Osteoblast (primary cell): ENCODE measurements around the gene RUNX2. TPM values are rescaled to one million over a fixed set of nuclear protein-coding genes. Genes with fewer than 3 reads are reported as not detected.

Source experiments
- DNase-seq: peaks from one replicate; pipeline ENCODE4 v3.0.0; 2011; ENCODE audit warnings: low spot score, mixed read lengths; ENCODE audit not compliant: insufficient read length; ENCODE audit errors: missing footprints
- H2AFZ ChIP-seq: 2 replicates; pipeline ENCODE4 v1.6.0; 2011; ENCODE audit warnings: mild to moderate bottlenecking, low read length
- H3K27ac ChIP-seq: 2 replicates; pipeline ENCODE4 v1.5.1; 2011; ENCODE audit warnings: mild to moderate bottlenecking, low read depth, low read length, moderate library complexity
- H3K27me3 ChIP-seq: 2 replicates; pipeline ENCODE4 v1.6.0; 2012; ENCODE audit warnings: mild to moderate bottlenecking, control low read depth, inconsistent platforms, low read length, moderate library complexity; ENCODE audit not compliant: insufficient read depth
- H3K36me3 ChIP-seq: 2 replicates; pipeline ENCODE4 v1.5.1; 2011; ENCODE audit warnings: mild to moderate bottlenecking, low read length, control low read depth, moderate library complexity; ENCODE audit not compliant: insufficient read depth
- H3K4me1 ChIP-seq: 2 replicates; pipeline ENCODE4 v1.5.1; 2011; ENCODE audit warnings: mild to moderate bottlenecking, low read length, control low read depth, moderate library complexity; ENCODE audit not compliant: insufficient read depth
- H3K4me2 ChIP-seq: 2 replicates; pipeline ENCODE4 v1.6.0; 2011; ENCODE audit warnings: mild to moderate bottlenecking, low read length; ENCODE audit not compliant: insufficient read depth
- H3K4me3 ChIP-seq: fragments of 200-600 bp; sonication (generic); 3 replicates; pipeline ENCODE4 v1.5.1; 2012; ENCODE audit warnings: mild to moderate bottlenecking, low read length, inconsistent platforms; ENCODE audit not compliant: insufficient read depth
- H3K79me2 ChIP-seq: 2 replicates; pipeline ENCODE4 v1.6.0; 2012; ENCODE audit warnings: mild to moderate bottlenecking, low read length, control low read depth, inconsistent platforms; ENCODE audit not compliant: insufficient read depth
- H3K9me3 ChIP-seq: 2 replicates; pipeline ENCODE4 v1.5.1; 2011; ENCODE audit warnings: low read depth, low read length, control low read depth
- H4K20me1 ChIP-seq: 2 replicates; pipeline ENCODE4 v1.6.0; 2012; ENCODE audit warnings: mild to moderate bottlenecking, low read length, control low read depth; ENCODE audit not compliant: insufficient read depth
- CTCF ChIP-seq: IDR thresholded peaks from 2 replicates; pipeline ENCODE4 v1.5.1; 2011; ENCODE audit warnings: mild to moderate bottlenecking, low read depth, low read length, moderate library complexity; ENCODE audit errors: extremely low read depth
- total RNA-seq: library from RNA; depleted of rRNA; stranded (reverse); fragments of >200 nt; gene quantifications from 2 replicates; pipeline ENCODE4 v1.2.3, GENCODE V29; 2012

Gene RUNX2
- total RNA-seq, 1 donor, result 30.0 TPM

DNA sequence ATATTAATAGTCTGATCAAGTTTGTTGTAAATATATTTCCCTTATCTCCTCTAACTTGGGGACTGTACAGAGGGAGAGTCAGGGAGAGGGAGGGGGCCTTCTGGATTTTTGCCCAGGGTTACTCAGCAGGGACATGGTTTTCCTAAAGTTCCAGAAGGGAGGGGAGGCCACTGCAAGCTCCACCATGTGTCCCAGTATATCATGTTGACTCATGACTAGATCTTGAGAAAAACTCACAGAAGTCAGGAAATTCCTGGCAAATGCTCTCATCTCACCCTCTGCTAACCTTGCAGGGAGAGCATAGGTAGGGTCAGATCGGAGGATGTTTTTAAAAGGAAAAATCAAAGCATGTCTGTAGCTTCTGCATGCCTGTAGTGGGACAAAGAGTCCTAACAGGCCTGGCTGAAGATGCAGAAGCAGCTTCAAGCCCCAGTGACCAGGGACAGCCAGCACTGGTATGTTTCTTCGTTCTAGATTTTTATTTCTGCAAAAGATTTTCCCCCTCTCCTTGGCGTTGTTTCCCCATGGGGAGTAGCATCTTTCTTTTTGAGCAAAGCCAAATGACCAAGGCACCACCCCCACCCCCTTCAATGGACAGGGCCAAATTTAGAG, 322.5 kb downstream of the RUNX2 start:
- H3K27me3 ChIP-seq, result no peaks in the 10 kb centered on the region
- H3K9me3 ChIP-seq, result no peaks in the 10 kb centered on the region
- H3K4me1 ChIP-seq, result peaks cover 57% of the 10 kb centered on the region
- no peak for TF ChIP-seq CTCF
- no peaks in the 10 kb centered on the region for H4K20me1 ChIP-seq
- no peaks in the 10 kb centered on the region for H3K36me3 ChIP-seq
- peak; percentile 95 for DNase-seq
- H3K27ac ChIP-seq, result peak overlapping the region; percentile 73
- H2AFZ ChIP-seq, result no peak overlapping the region
- peak overlapping the region; percentile 41 for H3K4me2 ChIP-seq
- H3K4me3 ChIP-seq, result no peak overlapping the region
- H3K79me2 ChIP-seq, result no peaks in the 10 kb centered on the region

DNA sequence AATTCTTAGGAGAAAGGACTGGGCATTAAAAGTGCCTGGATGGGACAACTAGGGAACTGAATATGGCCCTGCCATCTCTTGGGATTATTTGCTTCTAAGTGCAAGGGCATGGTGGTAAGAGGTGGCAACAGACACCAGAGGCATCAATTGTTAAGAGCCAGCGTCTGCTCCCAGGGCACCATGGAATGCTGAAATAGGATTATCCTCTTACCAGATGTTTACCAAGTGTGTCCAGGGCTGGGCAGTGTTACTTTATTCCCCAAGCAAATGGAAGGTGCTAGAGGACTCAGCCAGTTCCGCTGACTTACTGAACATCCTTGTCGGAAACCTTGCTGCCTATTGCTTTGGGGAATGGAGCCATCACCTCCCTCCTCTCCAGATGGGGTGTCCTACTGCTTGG, 323.2 kb downstream of the RUNX2 start:
- peak overlapping the region; percentile 73 for H3K27ac ChIP-seq
- peak overlapping the region; percentile 41 for H3K4me2 ChIP-seq
- H3K4me3 ChIP-seq, result no peak overlapping the region
- H3K27me3 ChIP-seq, result no peaks in the 10 kb centered on the region
- no peaks in the 10 kb centered on the region for H4K20me1 ChIP-seq
- TF ChIP-seq CTCF, result no peak
- H2AFZ ChIP-seq, result no peak overlapping the region
- H3K79me2 ChIP-seq, result no peaks in the 10 kb centered on the region
- H3K36me3 ChIP-seq, result no peaks in the 10 kb centered on the region
- H3K4me1 ChIP-seq, result peaks cover 61% of the 10 kb centered on the region
- H3K9me3 ChIP-seq, result no peaks in the 10 kb centered on the region
- DNase-seq, result no peak

- no peak for DNase-seq
- no peak overlapping the region for H3K27ac ChIP-seq
These were observed 324.3 kb downstream of the RUNX2 start for GRCh38 chr6:45652416-45652815.

More at GRCh38 chr6:45652416-45652815, 324.3 kb downstream of the RUNX2 start:
- Histone ChIP-seq H3K36me3 (no peaks in the 10 kb centered on the region), H3K27me3 (no peaks in the 10 kb centered on the region), H3K9me3 (no peaks in the 10 kb centered on the region), H3K4me1 (peaks cover 67% of the 10 kb centered on the region), H4K20me1 (no peaks in the 10 kb centered on the region), H3K4me3 (no peak overlapping the region), H3K4me2 (no peak overlapping the region), H2AFZ (no peak overlapping the region), H3K79me2 (no peaks in the 10 kb centered on the region)
- no peak for TF ChIP-seq CTCF
